ENCODE data around the gene DLX3. TPM values are rescaled to one million over a fixed set of nuclear protein-coding genes. Genes with fewer than 3 reads are reported as not detected.

The DLX3 gene
- total RNA-seq: under 1 TPM in 1 of 4 donors, not detected in 3; 0.34 TPM

GRCh38 chr17:49995055-49995738, at the start of gene DLX3:
DLX3 (minus strand) TSS chr17:49995224; CDS start chr17:49994998, 226 bp downstream.
- TF ChIP-seq, protein P1, sequence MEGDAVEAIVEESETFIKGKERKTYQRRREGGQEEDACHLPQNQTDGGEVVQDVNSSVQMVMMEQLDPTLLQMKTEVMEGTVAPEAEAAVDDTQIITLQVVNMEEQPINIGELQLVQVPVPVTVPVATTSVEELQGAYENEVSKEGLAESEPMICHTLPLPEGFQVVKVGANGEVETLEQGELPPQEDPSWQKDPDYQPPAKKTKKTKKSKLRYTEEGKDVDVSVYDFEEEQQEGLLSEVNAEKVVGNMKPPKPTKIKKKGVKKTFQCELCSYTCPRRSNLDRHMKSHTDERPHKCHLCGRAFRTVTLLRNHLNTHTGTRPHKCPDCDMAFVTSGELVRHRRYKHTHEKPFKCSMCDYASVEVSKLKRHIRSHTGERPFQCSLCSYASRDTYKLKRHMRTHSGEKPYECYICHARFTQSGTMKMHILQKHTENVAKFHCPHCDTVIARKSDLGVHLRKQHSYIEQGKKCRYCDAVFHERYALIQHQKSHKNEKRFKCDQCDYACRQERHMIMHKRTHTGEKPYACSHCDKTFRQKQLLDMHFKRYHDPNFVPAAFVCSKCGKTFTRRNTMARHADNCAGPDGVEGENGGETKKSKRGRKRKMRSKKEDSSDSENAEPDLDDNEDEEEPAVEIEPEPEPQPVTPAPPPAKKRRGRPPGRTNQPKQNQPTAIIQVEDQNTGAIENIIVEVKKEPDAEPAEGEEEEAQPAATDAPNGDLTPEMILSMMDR (IDR thresholded peaks at IDR 0.05; ENCODE audit: low read depth): no peak

DNA sequence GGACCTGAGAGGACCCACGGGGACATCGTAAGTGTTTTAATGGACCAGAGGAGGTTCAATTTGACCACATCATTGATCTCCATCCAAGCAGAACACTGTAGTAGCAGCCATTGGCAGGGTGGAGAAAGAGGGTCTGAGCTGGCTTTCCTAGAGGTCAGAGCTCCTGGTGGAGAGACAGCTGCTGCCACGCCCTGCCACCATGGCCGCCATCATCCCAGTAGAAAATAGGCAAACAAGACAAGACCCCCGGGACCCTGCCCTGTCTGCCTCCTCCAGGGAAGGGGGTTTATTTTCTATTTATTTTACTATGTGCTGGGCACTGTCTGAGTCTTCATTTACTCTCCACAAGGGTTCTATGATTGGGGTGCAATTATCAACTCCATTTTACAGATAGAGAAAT, 49.5 kb upstream of the DLX3 start:
- TF ChIP-seq, protein P1 (IDR thresholded peaks at IDR 0.05; ENCODE audit: low read depth): no peak

GRCh38 chr17:50043290-50044148, 48.5 kb upstream of the DLX3 start:
- TF ChIP-seq, protein P1 (IDR thresholded peaks at IDR 0.05; ENCODE audit: low read depth): no peak

GRCh38 chr17:50042211-50042610, 47.2 kb upstream of the DLX3 start:
- TF ChIP-seq, protein P1 (IDR thresholded peaks at IDR 0.05; ENCODE audit: low read depth): no peak

GRCh38 chr17:50039058-50039457, 44.0 kb upstream of the DLX3 start:
- TF ChIP-seq, protein P1 (IDR thresholded peaks at IDR 0.05; ENCODE audit: low read depth): no peak

GRCh38 chr17:50037321-50038107, 42.5 kb upstream of the DLX3 start:
- TF ChIP-seq, protein P1 (IDR thresholded peaks at IDR 0.05; ENCODE audit: low read depth): no peak
